KOPT-K1 (cell line): ENCODE measurements around the gene OR2H1.

Experiments
- H3K27ac ChIP-seq: fragments of 200-600 bp; sonication (generic); 2 replicates; pipeline ENCODE4 v1.5.1; 2016; ENCODE audit warnings: antibody characterized with exemption, mild to moderate bottlenecking, low read depth, low read length; ENCODE audit not compliant: poor library complexity, severe bottlenecking
- H3K36me3 ChIP-seq: fragments of 200-600 bp; sonication (generic); 2 replicates; pipeline ENCODE4 v1.5.1; 2017; ENCODE audit warnings: antibody characterized with exemption, mild to moderate bottlenecking, low read length, moderate library complexity; ENCODE audit not compliant: insufficient read depth
- H3K9me3 ChIP-seq: fragments of 200-600 bp; sonication (generic); 2 replicates; pipeline ENCODE4 v1.5.1; 2017; ENCODE audit warnings: antibody characterized with exemption, low read length, mild to moderate bottlenecking; ENCODE audit not compliant: insufficient read depth, poor library complexity, severe bottlenecking

The OR2H1 gene

GRCh38 chr6:29510202-29510601 lies 53.2 kb downstream of the OR2H1 start:
- Histone ChIP-seq H3K27ac (no peak overlapping the region), H3K9me3 (no peaks in the 10 kb centered on the region), H3K36me3 (no peaks in the 10 kb centered on the region)

DNA sequence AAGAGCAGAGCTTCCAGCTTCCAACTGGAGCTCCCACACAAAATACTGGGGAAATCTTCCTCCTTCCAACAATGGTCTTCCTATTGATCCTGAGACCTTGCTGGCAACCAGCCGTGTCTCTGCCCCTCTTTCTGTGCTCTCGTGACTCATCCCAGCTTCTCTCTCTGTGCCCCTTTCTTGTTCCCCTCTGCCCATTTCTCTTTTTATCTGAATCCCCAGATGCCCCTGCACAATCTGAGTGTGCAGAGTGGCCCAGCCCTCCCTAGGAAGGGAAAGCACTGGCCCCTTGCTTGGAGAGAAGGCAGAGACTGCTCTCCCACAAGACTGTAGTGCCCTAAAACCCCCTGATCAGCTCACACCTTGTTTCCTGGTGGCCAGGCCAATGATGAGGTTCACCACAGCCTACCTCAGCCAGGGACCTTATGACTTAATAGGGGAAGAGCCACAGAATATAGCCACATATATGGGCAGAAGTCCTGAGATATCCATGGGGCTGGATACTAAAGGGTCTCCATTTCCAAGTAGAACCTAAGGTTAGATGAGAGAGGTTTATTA lies 53.9 kb downstream of the OR2H1 start:
- H3K36me3 ChIP-seq = no peaks in the 10 kb centered on the region
- no peak overlapping the region for H3K27ac ChIP-seq
- no peaks in the 10 kb centered on the region for H3K9me3 ChIP-seq
